ENCODE results near the gene SERPINA12.

DNA sequence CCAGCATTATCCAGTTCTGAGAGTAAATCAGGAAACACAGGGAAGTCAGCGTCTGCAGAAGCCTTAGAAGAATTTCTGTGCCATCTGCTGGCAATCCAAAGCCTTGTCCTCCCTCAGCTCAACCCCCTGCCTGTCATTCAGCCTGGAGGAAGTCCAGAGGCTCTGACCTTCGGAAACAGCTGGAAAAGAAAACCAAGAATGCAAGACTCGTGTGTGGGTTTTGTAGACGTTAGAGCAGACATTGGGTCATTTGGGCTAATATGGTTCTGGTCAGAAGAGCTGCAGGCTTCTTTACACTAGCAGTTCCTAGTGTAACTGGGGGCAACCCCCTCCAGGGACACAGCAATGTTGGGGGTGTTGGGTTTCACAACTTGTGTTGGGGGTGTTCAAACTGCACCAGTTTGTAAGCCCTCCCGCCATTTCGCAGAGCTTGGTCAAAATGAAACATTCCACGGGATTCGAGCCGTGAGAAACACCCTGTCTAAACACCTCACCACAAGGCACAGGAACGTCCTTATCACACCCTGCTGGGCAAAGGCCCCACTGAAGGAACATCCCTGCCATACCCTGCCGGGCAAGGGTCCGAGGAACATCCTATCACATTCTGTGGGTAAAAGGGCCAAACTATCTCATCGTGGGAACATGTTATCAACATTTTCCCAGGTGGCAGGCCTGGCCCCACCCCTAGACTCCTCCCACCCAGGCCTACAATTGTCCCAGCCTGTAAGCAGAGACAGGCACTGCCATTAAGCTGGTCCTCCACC is 30.9 kb upstream of the SERPINA12 start:
- no peak for TF ChIP-seq POLR2AphosphoS5 (IDR thresholded peaks at IDR 0.05; ENCODE audit: borderline replicate concordance, low read depth, low read length)
- no peak for TF ChIP-seq EZH2 (IDR thresholded peaks at IDR 0.05)
- no peak for TF ChIP-seq FOXP2 (optimal IDR thresholded peaks at IDR 0.05; ENCODE audit: control extremely low read depth, extremely low read length, insufficient read depth)

Data from SK-N-MC (cell line).